Hepatocyte (in vitro differentiated cells): ENCODE results near the gene COA1.

ENCODE experiments used
- EZH2 ChIP-seq: fragments of 200-600 bp; sonication (generic); IDR thresholded peaks from 2 replicates; pipeline ENCODE4 v1.6.1; 2016; ENCODE audit warnings: antibody characterized with exemption, mild to moderate bottlenecking, borderline replicate concordance
- EZH2phosphoT487 ChIP-seq: fragments of 200-600 bp; sonication (generic); IDR thresholded peaks from one replicate; pipeline ENCODE4 v1.6.1; 2018; ENCODE audit warnings: antibody characterized with exemption, mild to moderate bottlenecking, low read depth, moderate library complexity; ENCODE audit not compliant: unreplicated experiment, severe bottlenecking
- TF ChIP-seq, protein P1 (sequence below): fragments of 200-600 bp; sonication (generic); IDR thresholded peaks from 2 replicates; pipeline ENCODE4 v1.5.1; 2016; ENCODE audit warnings: antibody characterized with exemption, mild to moderate bottlenecking; ENCODE audit not compliant: poor library complexity

DNA sequence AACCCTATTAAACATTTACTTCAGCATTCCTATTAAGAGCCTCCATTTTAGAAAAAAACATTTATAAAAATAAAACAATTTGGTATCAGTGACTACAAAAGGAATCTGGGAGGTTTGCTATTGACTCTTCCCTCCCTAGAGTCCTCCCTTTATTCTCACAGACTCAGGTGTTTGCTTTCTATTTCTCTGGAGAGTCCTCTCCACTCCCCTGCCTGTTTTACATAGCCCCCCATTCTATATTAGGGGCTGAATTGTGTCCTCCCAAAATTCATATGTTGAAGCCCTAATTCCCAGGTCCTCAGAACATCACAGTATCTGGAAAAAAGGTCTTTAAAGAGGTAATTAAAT, 69.8 kb downstream of the COA1 start:
- TF ChIP-seq, protein P1, sequence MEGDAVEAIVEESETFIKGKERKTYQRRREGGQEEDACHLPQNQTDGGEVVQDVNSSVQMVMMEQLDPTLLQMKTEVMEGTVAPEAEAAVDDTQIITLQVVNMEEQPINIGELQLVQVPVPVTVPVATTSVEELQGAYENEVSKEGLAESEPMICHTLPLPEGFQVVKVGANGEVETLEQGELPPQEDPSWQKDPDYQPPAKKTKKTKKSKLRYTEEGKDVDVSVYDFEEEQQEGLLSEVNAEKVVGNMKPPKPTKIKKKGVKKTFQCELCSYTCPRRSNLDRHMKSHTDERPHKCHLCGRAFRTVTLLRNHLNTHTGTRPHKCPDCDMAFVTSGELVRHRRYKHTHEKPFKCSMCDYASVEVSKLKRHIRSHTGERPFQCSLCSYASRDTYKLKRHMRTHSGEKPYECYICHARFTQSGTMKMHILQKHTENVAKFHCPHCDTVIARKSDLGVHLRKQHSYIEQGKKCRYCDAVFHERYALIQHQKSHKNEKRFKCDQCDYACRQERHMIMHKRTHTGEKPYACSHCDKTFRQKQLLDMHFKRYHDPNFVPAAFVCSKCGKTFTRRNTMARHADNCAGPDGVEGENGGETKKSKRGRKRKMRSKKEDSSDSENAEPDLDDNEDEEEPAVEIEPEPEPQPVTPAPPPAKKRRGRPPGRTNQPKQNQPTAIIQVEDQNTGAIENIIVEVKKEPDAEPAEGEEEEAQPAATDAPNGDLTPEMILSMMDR, result no peak
- TF ChIP-seq EZH2 (no peak), EZH2phosphoT487 (no peak)
